ENCODE measurements around the gene HIVEP3. TPM values are rescaled to one million over a fixed set of nuclear protein-coding genes. Genes with fewer than 3 reads are reported as not detected.

The HIVEP3 gene
- polyA plus RNA-seq, 4 donors, result 3.5 to 4.8 (median 4.6) TPM

DNA sequence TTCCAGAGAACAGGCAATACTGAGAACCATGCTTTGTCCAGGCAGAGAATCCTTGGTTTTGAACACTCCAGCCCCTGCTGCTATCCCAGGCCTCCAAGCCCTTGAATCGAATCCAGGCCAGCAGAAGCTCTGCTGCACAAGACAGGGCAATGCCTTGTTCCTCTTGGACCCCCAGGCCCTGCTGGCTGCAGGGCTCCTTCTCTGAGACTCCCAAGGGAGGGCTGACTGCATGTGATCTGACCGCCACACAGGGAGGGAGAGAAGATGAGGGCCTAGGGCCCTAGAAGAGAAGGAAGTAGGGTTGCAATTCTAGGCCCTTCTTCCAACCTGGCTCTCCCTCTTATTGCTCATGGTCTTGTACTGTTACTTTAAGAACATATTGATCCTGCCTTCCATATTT lies 273.7 kb downstream of the HIVEP3 start:
- DNase-seq (ENCODE audit: low read depth in 4 of 4, low spot score in 2 of 4), result no peak

DNA sequence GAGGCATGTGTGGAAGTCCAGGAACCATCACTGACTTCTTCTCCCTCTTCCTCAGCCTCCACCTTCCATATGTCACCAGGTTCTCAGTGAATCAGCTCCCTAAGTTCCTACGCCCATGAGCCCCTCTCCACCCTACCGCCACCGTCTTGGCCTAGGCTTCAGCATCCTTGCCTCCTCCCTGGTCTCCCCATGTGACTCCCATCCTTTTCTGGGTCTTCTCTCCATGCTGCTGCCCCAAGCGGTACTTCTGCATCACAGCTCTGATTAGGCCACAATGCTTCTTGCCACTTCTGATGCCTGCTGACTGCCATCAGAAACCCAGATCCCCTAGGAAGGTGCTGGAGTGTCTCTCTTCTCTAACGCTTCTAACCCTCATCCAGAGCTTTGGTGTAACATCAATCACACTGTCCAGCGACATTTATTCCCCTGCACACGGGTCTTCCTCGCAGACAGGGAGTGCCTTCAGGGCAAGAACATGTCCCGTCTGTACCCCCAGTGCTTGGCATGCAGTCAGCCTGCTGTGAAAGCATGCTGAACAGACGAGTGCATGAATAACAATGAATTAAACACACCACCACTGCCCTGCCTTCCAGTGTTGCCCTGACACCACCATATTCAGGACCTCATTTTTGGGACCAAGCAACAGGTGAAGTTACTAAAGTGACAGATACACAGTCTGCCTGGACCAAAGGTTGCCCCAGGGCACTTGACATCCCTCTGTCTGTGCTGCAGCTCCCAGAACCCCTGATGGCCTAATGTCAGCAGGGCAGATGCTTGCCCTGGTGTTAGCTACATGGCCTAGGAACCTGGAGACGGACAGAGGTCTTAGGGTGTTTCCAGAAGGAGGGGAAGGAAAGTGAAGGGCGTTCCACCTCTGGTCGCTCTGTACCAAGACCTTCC lies 275.6 kb downstream of the HIVEP3 start:
- DNase-seq (ENCODE audit: low read depth in 4 of 4, low spot score in 2 of 4), result no peak

DNA sequence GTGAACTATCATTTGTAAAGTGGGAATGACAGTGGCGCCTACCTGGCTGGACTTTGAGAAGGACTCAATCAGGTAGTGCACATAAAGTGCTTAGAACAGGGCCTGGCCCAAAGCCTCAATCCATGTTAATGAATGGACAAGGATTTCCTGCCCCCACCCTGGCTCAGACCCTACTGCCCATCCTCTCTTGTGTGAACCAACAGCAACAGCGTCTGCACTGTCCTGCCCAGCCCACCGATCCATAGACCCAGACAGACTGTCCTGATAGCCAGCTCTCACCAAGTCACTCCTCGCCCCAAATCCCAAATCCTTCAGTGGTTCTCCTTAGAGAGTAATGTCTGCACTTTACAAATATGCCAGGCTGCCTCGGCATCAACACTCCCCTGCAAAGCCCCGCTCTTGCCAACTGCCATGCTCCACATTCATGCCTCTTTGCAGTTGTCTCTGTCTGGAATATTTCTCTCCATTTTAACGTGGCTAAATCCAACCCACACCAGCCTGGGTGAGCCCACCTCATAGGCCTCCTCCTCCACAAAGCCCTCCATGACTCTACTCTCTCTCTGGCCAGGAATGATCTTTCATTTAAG lies 276.7 kb downstream of the HIVEP3 start:
- no peak for DNase-seq (ENCODE audit: low read depth in 4 of 4, low spot score in 2 of 4)

DNA sequence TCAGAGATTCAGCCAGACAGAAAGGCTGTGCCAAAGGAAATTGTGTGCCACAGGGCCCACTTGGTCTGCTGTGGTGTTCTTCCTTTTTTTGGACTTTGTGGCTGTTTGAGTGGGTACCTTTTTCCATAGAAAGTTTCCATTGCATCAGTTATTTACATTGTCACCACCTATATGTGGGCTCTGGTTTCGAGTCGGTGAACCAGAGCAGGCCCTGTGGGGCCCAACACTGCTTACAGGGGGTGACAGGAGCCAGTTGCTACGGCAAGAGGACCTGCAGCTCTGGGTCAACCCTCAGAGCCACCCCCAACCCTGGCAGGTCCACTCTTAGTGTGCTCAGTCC lies 277.3 kb downstream of the HIVEP3 start:
- DNase-seq (ENCODE audit: low read depth in 4 of 4, low spot score in 2 of 4), result no peak

DNA sequence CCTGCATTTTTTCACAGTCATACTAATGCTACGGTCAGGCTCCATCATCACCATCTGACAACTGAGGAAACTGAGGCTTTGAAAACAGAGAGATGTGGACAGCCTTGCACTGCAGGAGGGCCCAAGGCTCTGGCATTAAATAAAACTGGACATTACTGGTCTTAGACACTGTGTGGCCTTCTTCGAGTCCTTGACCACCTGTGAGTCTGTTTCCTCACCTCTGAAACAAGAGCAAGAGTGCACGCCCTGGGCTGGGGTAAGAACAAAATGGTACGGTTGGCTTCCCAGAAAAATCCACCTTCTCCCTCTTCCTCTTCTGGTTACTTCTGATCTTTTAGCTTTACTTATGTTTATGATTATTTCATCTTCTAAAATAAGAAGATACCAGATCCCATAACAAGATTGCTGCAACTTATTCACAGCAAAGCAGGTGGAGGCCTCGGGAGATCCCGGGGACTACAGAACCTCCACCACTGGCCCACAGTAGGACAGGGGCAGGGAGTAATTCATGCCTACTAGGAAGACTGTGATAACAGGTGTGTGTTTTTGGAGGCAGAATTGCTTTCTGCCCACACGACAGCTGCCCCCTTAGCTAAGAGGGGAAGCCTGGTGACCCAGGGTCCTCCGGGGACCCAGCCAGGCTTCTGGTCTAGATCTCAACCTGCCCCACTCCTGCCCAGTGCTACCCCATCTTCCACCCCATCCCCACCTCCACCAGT lies 277.8 kb downstream of the HIVEP3 start:
- DNase-seq (ENCODE audit: low read depth in 4 of 4, low spot score in 2 of 4), result no peak

DNA sequence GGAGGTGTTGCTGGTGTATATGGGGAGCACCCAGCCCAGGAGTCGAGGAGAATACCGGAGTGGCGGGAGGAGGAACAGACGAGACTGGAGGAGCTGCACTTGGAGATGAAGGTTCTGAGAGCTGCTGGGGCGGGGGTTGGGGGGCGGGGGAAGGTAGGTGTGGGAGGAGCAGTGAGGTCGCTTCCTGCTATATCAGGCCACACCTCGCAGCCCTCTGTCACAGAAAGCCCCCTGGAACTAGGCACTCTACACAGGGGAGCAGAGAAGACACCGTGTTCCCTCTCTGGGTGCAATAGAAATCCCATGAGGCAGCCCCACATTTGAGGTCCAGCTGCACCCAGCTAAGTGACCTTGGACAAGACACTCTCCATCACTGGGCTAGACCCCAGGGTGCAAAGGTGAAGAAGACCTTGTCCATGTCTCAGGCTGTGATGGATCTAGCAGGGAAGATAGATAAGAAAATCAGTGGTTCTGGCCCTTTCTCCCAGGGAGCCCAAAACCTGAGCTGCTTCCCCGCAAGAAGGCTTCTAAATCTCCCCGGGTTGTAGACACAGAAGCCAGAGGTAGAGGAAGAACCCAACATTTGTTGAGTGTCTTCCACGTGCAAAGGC lies 278.5 kb downstream of the HIVEP3 start:
- no peak for DNase-seq (ENCODE audit: low read depth in 4 of 4, low spot score in 2 of 4)

DNA sequence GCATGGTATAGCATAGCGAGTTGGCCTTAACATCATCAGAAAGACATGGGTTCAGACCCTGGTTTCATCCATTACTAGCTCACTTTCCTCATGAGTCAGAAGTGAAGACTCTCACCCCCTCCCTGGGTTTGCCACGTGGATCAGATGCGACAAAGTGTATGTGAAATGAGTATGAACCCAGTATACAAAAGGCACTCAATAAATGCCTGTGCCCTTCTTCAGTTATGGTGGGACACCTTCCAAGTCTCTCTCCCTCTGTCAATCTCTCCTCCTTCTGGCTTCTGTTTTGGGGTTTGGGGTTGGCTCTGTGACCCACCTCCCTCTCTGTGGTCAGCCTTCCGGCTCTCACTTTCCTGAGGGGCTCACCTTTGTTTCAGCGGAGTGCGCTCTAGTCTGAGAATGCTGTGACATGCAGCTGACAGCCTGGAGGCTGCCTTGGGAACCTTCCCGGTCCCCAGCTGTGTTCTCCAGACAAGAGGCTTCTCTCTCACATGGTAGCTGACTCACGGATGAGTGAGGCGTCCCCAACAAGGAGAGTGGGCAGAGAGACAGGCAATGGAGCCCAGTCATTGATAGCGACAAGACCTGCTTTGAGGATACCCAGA lies 279.3 kb downstream of the HIVEP3 start:
- no peak for DNase-seq (ENCODE audit: low read depth in 4 of 4, low spot score in 2 of 4)

DNA sequence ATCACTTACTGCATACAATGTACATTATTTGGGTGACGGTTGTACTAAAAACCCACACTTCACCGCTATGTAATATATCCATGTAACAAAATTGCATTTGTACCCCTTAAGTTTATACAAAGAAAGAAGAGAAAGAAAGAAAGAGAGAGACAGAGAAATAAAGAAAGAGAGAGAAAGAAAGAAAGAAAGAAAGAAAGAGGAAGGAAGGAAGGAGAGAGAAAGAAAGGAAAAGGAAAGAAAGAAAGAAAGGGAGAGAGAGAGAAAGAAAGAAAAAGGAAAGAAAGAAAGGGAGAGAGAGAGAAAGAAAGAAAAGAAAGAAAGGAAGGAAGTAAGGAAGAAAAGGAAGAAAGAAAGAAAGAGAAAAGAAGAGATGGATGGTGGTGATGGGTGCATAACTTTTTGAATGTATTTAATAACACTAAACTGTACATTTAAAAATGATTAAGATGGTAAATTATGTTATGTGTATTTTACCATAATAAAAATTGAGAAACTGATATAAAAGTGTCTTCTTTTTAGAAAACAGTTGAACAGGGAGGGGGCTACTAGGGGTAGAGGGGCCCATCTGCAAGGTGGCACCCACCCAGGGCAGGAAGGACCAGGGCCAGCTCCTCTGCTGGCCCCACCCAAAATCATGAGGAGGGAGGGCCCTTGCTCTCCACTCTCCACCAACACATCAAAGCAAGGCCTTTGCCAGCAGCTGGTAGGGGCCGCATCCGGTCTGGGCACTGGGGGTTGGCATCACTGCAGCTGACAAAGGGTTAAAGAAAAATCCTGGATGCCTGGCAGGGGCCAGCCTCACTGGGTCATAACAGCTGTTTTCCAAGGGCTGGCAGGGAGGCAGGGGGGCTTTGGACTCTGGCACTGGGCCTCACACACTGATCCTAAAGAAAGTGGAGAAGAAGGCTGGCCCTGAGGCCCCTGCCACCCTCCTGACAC lies 280.4 kb downstream of the HIVEP3 start:
- DNase-seq (ENCODE audit: low read depth in 4 of 4, low spot score in 2 of 4), result no peak

DNA sequence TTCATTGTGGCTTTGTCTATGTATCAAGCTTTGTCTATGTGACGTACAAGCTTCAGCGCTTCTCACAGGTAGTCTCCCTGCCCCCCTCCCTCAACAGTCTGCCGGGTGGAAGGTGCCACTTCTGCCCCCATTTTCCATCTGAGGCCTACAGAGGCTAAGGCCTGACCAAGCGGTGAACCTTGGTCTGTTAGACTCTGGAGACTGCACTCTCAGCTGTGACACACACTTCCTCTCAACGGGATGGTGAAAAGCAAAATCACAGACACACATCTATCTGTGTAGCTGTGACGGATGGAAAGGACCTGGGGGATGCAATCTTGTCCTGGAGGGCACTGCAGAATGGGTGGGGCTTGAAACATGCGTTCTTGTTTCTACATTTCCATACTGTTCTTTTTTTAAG lies 281.4 kb downstream of the HIVEP3 start:
- DNase-seq (ENCODE audit: low read depth in 4 of 4, low spot score in 2 of 4), result no peak

DNA sequence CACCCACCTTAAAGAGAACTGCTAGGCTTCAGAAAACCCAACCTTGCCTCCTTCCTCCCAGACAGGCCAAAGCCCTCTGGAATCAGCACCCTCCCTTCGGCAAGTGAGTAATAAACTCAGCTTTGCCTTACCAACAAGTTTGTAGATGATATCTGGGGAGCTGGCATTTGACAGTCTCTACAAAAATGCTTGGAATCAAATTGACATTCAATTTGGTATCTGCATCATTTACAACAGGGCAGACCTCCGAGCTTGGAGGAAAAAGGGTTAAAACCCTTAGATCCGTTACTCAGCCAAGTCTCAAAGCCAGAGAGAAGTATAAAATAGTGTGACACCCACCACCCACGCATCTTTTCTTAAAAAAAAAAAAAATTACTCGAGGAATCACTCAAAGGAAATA lies 285.0 kb downstream of the HIVEP3 start:
- DNase-seq (ENCODE audit: low read depth in 4 of 4, low spot score in 2 of 4), result no peak

DNA sequence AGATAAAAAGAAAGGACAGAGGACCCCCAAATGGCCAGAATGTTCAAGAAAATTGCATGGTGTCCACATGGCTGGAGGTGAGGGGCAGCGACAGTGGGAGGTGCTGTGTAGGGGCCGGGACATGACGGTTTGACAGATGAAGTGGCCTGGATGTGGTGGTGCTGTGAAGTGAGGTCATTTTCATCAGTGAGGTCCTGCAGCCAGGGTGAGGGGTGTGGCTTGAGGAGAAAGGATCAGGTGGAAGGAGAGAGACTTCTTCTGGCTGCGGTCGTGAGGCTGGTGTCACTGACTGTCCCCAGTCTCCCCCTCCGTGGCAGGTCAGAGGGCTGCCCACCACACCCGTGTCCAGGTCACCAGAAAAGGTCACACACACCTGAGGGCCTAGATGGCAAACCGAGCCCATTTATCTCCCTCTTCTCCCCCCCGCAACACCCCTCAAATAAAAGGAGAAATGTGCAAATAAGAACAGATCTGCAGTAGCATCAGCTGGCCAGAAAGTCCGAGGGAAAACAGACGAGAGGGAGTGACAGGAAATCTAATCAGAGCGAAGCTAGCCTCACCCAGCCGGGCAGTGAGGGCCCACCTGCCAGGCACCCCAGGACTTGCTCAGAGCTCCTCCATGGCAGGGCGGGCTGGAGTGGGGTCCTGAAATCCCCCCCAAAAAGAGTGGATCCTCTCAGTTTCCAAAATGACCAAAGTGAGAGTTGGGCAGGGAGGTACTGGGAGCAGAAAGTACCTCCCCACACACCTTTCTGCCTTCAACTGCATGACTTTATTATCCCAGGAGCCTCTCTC lies 285.7 kb downstream of the HIVEP3 start:
- DNase-seq (ENCODE audit: low read depth in 4 of 4, low spot score in 2 of 4), result no peak

DNA sequence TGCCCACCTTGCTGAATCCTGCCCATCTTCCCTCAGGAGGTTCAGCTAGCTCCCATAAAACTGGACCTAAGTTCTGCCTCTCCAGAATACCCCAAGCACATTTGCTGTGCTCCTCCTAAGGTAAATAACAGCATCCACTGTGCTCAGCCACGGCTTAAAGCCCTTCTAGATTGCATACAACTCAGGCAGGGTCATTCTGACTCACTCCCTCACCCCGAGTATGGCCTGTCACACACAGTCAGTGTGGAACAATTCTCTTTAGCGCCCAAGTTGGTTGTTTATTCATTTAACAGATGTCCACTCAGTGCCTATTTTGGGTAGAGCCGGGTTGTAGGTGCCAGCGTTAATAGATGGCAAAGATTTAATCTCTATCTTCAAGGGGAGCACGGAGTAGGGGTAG lies 286.8 kb downstream of the HIVEP3 start:
- no peak for DNase-seq (ENCODE audit: low read depth in 4 of 4, low spot score in 2 of 4)

DNA sequence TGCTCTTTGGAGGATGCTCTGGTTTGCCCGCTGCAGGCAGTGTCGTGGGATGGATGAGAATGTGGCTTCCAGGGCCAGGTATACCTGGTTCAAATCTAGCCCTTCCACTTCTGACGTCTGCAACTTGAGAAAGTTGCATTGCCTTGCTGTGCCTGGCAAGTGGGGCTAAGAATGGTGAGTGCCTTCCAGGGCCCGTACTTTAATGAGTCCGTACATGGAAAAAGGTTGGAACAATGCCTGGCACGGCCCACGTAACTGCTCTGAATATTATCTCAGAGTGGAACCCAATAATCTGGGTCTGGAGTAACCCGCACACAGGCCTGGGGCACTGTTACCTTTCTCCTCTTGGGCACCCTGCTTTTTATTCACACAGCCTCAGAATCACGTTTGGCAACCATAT lies 287.6 kb downstream of the HIVEP3 start:
- DNase-seq (ENCODE audit: low read depth in 4 of 4, low spot score in 2 of 4), result no peak

DNA sequence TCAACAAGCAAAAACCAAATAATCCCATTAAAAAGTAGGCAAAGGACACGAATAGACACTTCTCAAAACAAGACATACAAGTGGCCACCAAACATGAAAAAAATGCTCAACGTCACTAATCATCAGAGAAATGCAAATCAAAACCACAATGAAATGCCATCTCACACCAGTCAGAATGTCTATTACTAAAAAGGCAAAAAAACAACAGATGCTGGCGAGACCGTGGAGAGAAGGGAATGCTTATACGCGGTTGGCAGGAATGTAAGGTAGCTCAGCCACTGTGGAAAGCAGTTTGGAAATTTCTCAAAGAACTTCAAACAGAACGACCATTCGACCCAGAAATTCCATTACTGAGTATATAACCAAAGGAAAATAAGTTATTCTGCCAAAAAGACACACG lies 289.2 kb downstream of the HIVEP3 start:
- DNase-seq (ENCODE audit: low read depth in 4 of 4, low spot score in 2 of 4), result no peak

DNA sequence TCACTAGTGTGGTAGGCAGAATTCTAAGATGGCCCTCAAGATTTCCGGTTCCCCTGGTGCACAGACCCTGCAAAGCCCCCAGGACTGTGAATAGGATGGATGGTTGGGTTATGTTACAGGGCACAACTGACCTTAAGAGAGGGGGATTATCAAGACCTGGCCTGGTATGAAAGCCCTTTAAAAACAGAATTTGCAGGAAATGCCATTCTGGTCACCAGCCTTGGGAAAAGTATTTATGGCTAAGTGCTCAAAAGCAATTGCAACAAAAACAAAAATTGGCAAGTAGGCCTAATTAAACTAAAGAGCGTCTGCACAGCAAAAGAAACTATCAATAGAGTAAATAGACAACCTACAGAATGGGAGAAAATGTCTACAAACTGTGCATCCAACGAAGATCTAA lies 289.6 kb downstream of the HIVEP3 start:
- no peak for DNase-seq (ENCODE audit: low read depth in 4 of 4, low spot score in 2 of 4)

DNA sequence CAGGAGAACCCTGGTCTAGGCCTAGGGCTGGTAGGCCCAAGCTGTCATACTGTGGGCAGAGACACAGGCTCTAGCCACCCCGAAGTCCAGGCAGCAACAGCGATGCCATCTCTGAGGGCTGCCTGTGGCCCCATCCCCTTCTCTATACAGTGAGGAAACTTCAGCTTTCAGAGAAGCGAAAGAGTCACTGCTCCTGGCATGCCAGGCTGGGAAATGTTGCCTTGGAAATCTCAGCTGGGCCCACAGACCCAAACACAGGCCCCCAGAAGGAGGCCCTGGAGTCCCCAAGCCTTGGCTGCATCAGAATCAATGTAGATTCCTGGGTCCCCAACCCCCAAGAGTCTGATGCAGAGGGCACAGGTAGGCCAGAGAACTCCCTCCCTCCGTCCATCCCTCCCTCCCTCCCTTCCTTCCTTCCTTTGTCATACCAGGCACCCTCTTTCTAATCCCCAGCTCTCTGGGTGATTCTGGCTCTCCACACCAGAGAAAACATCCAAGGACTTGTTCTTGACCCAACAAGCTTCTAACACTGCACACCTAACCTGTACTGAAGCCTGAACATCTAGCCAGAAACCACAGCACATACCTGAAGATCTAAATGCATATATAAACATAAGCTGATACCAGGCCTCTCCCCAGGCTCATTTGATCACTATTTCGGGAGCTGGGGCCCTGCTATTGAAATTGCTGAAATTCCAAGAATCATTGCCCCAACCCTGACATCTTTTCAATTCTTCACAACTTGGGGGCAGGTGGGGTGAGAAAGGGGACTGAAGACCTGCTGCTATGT lies 291.0 kb downstream of the HIVEP3 start:
- no peak for DNase-seq (ENCODE audit: low read depth in 4 of 4, low spot score in 2 of 4)

DNA sequence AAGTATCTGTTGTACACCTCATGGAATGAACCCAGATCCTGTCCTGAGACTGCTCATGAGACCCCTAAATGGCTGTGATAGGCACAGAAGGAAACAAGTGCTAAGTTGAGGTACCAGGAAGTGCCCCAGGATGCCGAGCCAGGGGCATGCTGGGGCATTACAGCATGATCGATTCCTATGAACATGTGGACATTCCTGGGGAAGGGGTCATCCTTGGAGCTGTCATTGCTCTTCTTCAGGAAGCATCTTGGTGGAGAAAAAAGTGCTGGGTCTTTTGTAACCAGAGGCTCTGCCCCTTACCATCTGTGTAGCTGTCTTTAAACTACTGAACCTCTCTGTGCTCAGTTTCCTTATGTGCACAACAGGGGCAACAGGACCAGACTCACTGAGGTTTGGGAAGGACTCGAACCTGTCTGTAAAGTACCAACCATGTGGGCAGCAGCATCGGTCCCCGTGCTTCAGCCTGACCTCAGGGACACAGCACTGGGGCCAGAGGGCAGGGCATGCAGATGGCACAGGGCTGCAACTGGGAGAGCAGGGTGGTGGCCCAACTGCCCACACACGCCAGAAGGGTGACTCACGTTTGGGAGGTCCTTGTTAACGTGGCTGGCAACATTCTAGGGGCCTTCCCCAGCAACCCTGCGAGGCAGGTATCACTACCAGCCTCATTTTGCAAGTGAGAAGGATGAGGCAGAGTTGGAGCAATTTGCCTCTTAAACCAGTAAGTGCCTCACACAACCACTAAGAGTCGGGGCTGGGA lies 291.9 kb downstream of the HIVEP3 start:
- DNase-seq (ENCODE audit: low read depth in 4 of 4, low spot score in 2 of 4), result no peak

DNA sequence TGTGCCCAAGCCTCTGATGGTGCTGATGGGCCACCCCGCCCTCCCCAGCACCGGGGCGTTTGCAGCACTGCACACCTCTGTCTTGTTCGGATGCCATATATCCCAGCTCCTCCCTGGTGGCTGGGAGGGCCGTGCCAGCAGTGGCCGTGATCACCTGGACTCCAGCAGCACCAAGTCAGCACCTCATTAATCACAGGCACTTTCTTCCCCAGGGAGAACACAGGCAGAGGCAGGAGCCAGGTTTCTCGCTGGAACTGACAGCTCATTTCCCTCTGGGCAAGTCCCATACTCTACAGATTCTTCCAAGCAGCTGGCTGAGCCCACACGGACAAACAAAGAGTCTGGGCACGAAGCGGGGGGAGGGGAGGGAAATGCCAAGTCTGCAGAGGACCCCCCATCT lies 292.6 kb downstream of the HIVEP3 start:
- no peak for DNase-seq (ENCODE audit: low read depth in 4 of 4, low spot score in 2 of 4)

Data from left renal cortex interstitium (tissue), 4 donors.